ENCODE results near the gene DLG5.
A peak's percentile ranks its signal among the peaks of the same experiment; 100 is the strongest.

The DLG5 gene

DNA sequence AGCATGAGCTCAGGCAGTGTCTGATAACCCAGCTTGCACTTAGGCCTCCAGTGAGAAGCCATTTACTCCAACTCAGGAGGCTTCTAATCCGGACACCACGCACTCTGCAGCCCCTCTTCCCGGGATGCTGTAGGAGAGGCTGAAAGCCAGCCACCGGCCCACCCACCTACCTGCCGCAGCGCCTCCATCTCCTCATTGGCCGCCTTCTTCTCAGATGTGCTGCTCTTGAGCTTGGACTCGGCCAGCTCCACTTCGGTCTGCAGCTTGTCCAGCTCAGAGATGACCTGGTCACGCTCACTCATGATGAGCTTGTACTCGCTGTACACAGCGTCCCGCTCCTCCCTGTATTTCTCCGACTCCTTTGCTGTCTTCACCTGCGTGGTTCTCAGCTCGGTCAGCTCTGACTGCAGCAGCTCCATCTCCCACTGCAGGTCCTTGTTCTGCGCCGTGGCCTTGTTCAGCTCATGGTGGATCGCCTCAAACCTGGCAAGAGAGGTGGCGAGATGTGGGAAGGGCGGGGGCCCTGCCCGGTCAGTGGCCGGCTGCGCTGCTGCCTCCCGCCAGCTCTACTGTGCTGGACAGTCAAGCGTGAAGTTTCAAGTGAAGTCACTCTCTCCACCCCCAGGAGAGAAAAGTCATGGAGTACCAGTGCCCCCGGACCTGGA lies 84.7 kb downstream of the DLG5 start:
- peaks cover 44% of the 10 kb centered on the region for H3K36me3 ChIP-seq (ENCODE audit: control insufficient read depth, insufficient read depth, low read length)
- H3K27me3 ChIP-seq (ENCODE audit: control insufficient read depth, insufficient read depth, low read length): no peaks in the 10 kb centered on the region
- no peaks in the 10 kb centered on the region for H3K9me3 ChIP-seq (ENCODE audit: control insufficient read depth, insufficient read depth, low read length)
- no peak overlapping the region for H3K4me3 ChIP-seq (ENCODE audit: low read depth, low read length)
- no peak overlapping the region for H3K27ac ChIP-seq (ENCODE audit: low read depth, low read length)
- H3K9ac ChIP-seq (ENCODE audit: low read depth, low read length): no peak overlapping the region
- H3K4me1 ChIP-seq (ENCODE audit: control insufficient read depth, insufficient read depth, low read length): peaks cover 9% of the 10 kb centered on the region; the same call in 1 of the 2 replicates

DNA sequence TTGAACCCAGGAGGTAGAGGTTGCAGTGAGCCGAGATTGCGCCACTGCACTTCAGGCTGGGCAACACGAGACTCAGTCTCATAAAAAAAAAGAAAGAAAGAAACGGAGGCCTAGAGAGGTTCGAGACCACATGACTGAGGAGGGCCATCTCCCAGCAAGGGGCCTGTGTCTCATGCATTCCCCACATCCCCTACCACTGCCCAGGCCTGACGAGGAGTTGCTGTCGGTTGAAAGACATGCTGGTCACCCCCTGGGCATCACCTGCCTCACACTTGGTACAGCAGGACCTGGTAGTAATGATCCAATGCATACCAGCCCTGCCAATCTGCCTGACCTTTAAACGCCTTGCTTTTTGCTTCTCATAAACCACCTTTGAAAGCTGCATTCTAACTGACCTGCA lies 85.9 kb downstream of the DLG5 start:
- Histone ChIP-seq H3K4me1 (ENCODE audit: control insufficient read depth, insufficient read depth, low read length) (peaks cover 7% of the 10 kb centered on the region; the same call in 1 of the 2 replicates), H3K36me3 (ENCODE audit: control insufficient read depth, insufficient read depth, low read length) (peaks cover 54% of the 10 kb centered on the region), H3K9ac (ENCODE audit: low read depth, low read length) (no peak overlapping the region), H3K27me3 (ENCODE audit: control insufficient read depth, insufficient read depth, low read length) (no peaks in the 10 kb centered on the region), H3K4me3 (ENCODE audit: low read depth, low read length) (no peak overlapping the region), H3K27ac (ENCODE audit: low read depth, low read length) (no peak overlapping the region), H3K9me3 (ENCODE audit: control insufficient read depth, insufficient read depth, low read length) (no peaks in the 10 kb centered on the region)

DNA sequence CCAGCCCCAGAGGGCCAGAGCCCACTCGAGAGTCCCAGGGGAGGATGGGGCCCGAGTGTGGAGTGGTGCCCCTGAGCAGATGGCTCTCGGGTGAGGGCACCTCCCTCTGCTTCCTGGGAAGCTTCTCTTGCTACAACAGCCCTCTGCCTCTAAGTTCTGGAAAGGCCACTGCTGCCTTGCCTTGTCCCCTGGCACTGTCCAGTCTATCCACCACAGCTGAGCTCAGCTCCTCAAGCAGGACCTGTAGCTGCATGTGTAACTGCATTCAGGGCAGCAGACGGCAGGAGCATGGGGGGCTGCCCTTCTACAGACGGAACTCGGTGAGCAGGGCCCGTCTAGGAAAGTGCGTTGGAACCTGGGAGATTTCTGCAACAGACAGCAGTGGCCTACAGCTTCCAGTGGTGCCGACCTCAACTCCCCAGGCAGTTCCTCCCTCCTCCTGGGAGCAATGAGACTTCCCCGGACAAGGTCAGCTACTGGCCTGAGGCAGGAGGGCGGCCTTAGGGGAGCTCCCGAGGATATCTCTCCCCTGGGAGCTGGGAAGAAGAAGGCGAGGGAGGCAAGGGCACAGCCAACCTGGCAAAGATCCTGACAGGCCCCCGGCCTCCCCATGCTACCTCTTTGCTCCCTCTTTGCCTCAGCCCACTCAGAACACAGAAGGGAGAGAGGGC lies 88.5 kb downstream of the DLG5 start:
- Histone ChIP-seq H3K9ac (ENCODE audit: low read depth, low read length) (no peak overlapping the region), H3K9me3 (ENCODE audit: control insufficient read depth, insufficient read depth, low read length) (no peaks in the 10 kb centered on the region), H3K27me3 (ENCODE audit: control insufficient read depth, insufficient read depth, low read length) (no peaks in the 10 kb centered on the region), H3K27ac (ENCODE audit: low read depth, low read length) (peak overlapping the region; percentile 68), H3K36me3 (ENCODE audit: control insufficient read depth, insufficient read depth, low read length) (peaks cover 63% of the 10 kb centered on the region), H3K4me3 (ENCODE audit: low read depth, low read length) (no peak overlapping the region), H3K4me1 (ENCODE audit: control insufficient read depth, insufficient read depth, low read length) (peaks cover 7% of the 10 kb centered on the region; the same call in 1 of the 2 replicates)

DNA sequence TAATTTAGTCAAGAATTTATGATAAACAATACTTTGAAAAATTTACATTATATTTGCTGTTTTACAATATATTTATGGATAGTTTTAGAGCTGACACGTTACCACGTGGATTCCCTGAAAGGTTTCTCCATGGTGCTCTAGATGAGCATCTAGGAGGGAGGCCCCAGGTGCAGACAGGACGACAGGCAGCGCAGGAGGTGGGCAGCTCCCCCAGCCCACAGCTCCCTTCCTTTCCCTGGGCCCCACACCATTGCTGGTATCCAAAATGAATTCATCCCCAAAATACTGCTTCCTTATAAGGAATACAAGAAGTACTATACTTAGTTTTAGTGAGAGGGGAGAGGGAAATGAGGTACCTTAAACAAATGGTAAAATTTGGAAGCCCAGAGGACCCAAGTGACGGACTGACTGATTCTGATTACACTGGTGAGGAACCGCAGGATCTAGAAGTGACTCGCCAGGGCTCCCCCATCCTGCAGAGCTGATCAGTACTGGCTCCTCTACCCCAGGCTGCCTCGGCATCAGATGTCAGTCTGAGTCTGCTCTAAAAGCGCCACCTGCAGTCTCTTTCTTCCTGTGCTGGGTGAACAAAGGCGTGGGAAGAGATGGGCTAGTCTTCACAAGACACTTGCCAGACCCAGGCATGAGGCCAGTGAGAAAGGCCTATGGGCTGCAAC lies 89.2 kb downstream of the DLG5 start:
- no peaks in the 10 kb centered on the region for H3K27me3 ChIP-seq (ENCODE audit: control insufficient read depth, insufficient read depth, low read length)
- no peaks in the 10 kb centered on the region for H3K9me3 ChIP-seq (ENCODE audit: control insufficient read depth, insufficient read depth, low read length)
- no peak overlapping the region for H3K4me3 ChIP-seq (ENCODE audit: low read depth, low read length)
- H3K9ac ChIP-seq (ENCODE audit: low read depth, low read length): no peak overlapping the region
- peaks cover 7% of the 10 kb centered on the region; the same call in 1 of the 2 replicates for H3K4me1 ChIP-seq (ENCODE audit: control insufficient read depth, insufficient read depth, low read length)
- peak overlapping the region; percentile 68 for H3K27ac ChIP-seq (ENCODE audit: low read depth, low read length)
- H3K36me3 ChIP-seq (ENCODE audit: control insufficient read depth, insufficient read depth, low read length): peaks cover 63% of the 10 kb centered on the region

DNA sequence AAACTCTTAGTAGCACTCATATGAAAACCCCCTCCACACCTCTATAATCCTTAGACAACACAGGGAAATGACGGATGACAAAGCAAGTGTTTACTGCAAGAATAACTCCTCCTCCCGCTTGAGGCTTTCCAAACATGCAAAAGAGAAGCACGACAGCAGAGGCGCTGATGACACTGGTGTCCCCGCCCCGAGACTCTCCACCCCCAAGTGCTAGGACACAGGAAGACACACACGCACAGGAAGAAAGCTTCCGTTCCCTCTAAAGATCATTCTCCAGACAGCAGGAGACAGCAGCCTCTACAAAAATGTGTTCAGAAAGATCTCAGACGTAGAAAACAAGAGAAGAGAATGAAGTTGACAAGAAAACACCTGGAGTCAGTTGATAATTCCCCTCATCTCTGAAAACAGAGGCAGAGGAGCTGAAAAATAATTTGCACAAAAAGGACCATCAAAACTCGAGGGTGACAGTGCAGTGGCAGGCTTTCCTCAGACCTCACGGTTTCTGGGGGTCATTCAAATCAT lies 90.2 kb downstream of the DLG5 start:
- no peaks in the 10 kb centered on the region for H3K9me3 ChIP-seq (ENCODE audit: control insufficient read depth, insufficient read depth, low read length)
- H3K4me1 ChIP-seq (ENCODE audit: control insufficient read depth, insufficient read depth, low read length): peaks cover 7% of the 10 kb centered on the region; the same call in 1 of the 2 replicates
- no peaks in the 10 kb centered on the region for H3K27me3 ChIP-seq (ENCODE audit: control insufficient read depth, insufficient read depth, low read length)
- peaks cover 65% of the 10 kb centered on the region for H3K36me3 ChIP-seq (ENCODE audit: control insufficient read depth, insufficient read depth, low read length)
- no peak overlapping the region for H3K27ac ChIP-seq (ENCODE audit: low read depth, low read length)
- H3K4me3 ChIP-seq (ENCODE audit: low read depth, low read length): no peak overlapping the region
- H3K9ac ChIP-seq (ENCODE audit: low read depth, low read length): no peak overlapping the region

DNA sequence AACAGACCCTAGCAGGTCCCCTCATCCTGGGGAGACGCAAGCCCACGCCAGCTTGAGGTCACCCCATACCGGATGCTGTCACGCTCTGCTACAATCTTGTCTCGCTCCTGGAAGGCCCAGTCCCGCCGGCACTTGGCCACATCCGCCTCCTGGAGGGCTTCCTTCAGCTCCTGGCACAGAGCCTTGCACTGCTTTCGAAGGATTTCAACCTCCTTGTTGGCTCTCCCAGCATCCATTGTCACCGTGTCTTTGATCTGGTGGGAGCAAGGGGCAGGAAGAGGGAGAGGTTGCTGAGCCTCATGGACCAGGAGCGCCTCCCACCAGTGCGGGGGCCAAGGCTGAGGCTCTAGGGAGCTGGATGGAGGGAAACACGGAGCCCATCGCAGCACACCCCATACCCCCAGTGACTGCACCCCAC lies 90.9 kb downstream of the DLG5 start:
- Histone ChIP-seq H3K4me1 (ENCODE audit: control insufficient read depth, insufficient read depth, low read length) (peaks cover 7% of the 10 kb centered on the region; the same call in 1 of the 2 replicates), H3K4me3 (ENCODE audit: low read depth, low read length) (no peak overlapping the region), H3K27ac (ENCODE audit: low read depth, low read length) (no peak overlapping the region), H3K36me3 (ENCODE audit: control insufficient read depth, insufficient read depth, low read length) (peaks cover 62% of the 10 kb centered on the region), H3K27me3 (ENCODE audit: control insufficient read depth, insufficient read depth, low read length) (no peaks in the 10 kb centered on the region), H3K9me3 (ENCODE audit: control insufficient read depth, insufficient read depth, low read length) (no peaks in the 10 kb centered on the region), H3K9ac (ENCODE audit: low read depth, low read length) (no peak overlapping the region)

DNA sequence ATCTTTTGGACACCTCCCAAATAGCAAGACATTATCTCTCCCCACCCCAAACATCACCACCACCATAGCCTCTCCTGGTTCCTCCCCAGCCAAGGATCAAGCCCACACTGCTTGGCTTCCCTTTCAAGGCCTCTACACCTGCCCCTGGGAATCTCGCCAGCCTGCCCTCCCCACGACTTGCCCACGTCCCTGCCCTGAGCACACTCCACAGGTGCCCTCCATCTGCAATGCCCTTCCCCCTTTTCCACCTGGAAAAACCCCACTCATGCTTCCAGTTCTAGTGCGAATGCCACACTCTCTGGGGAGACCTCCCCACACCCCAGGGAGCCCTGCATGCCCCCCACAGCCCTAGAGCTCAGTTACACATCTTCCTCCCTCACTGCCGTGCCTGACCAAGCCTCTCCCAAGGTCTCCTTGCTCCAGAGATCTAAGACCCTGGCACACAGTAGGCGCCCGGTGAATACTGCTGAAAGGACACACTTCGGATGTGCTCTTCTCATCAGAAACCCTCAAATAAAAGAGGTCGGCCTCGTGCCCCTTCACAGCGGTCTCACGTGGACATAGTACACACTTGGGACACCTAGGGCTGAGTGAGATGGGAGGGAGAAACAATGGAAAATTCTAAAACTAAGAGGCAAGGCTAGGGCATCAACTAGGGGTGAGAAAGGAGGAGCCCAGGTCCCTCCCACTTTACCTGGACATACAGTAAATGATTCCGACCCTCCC lies 91.4 kb downstream of the DLG5 start:
- Histone ChIP-seq H3K36me3 (ENCODE audit: control insufficient read depth, insufficient read depth, low read length) (peaks cover 66% of the 10 kb centered on the region), H3K9me3 (ENCODE audit: control insufficient read depth, insufficient read depth, low read length) (no peaks in the 10 kb centered on the region), H3K27ac (ENCODE audit: low read depth, low read length) (no peak overlapping the region), H3K4me3 (ENCODE audit: low read depth, low read length) (no peak overlapping the region), H3K4me1 (ENCODE audit: control insufficient read depth, insufficient read depth, low read length) (peaks cover 7% of the 10 kb centered on the region; the same call in 1 of the 2 replicates), H3K27me3 (ENCODE audit: control insufficient read depth, insufficient read depth, low read length) (no peaks in the 10 kb centered on the region), H3K9ac (ENCODE audit: low read depth, low read length) (no peak overlapping the region)

DNA sequence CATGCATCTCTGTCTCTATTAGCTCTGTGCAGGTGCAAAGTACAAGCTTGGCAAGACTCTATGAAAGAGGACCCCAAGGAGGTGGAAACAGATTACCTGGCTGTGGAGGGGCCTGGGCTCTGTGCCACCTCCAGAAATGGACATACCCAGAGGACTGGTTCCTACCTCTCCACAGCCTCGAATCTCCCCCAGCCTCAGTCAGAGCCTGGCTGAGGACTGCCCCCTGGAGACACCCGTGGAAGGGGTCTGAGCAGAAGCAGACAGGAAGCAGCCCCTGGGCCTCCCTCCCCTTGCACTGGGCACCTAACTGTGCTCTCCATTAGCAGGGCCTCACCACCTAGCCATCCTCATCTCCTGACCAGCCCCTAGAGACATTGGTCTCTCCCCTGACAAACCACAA lies 92.0 kb downstream of the DLG5 start:
- Histone ChIP-seq H3K9me3 (ENCODE audit: control insufficient read depth, insufficient read depth, low read length) (no peaks in the 10 kb centered on the region), H3K4me1 (ENCODE audit: control insufficient read depth, insufficient read depth, low read length) (peaks cover 7% of the 10 kb centered on the region; the same call in 1 of the 2 replicates), H3K36me3 (ENCODE audit: control insufficient read depth, insufficient read depth, low read length) (peaks cover 72% of the 10 kb centered on the region), H3K27me3 (ENCODE audit: control insufficient read depth, insufficient read depth, low read length) (no peaks in the 10 kb centered on the region), H3K4me3 (ENCODE audit: low read depth, low read length) (no peak overlapping the region), H3K9ac (ENCODE audit: low read depth, low read length) (no peak overlapping the region), H3K27ac (ENCODE audit: low read depth, low read length) (no peak overlapping the region)

DNA sequence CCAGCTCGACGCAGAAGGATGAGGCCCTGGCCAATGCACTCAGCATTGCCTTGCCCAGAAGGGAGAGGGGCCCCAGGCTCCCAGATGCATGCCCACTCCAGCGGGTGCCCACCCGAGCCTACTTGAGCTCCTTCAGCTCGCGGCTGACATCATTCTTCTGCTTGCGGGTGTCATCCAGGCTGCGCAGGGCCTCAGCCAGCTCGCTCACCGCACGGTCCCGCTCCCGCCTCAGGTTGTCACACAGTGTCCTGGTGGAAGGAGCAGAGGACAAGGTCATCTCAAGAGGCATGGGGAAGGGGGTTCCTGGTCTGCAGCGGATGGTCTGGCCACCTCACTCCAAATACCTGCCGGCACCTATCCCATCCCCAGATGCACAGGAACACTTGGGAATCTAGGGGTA lies 92.8 kb downstream of the DLG5 start:
- H3K9me3 ChIP-seq (ENCODE audit: control insufficient read depth, insufficient read depth, low read length): no peaks in the 10 kb centered on the region
- peaks cover 7% of the 10 kb centered on the region; the same call in 1 of the 2 replicates for H3K4me1 ChIP-seq (ENCODE audit: control insufficient read depth, insufficient read depth, low read length)
- no peak overlapping the region for H3K9ac ChIP-seq (ENCODE audit: low read depth, low read length)
- peaks cover 75% of the 10 kb centered on the region for H3K36me3 ChIP-seq (ENCODE audit: control insufficient read depth, insufficient read depth, low read length)
- H3K4me3 ChIP-seq (ENCODE audit: low read depth, low read length): no peak overlapping the region
- H3K27ac ChIP-seq (ENCODE audit: low read depth, low read length): no peak overlapping the region
- no peaks in the 10 kb centered on the region for H3K27me3 ChIP-seq (ENCODE audit: control insufficient read depth, insufficient read depth, low read length)

DNA sequence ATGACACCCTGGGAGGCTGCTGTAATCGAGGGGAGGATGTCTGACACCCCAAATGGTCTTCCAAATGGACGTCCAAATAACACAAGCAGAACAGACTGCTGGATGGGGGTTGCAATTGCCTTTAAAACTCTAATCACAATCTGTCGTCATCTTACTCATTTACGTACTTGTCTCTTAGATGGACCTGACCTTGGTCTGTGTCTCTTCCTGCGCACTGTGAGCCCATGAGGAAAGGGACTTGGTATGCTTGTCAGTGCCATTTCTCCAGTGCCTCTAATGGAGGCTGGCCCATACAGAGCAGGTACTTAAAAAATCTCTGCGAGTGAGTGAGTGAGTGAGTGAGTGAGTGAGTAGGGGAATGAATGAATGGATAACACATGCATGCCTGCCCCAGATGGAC lies 93.3 kb downstream of the DLG5 start:
- no peak overlapping the region for H3K27ac ChIP-seq (ENCODE audit: low read depth, low read length)
- H3K9ac ChIP-seq (ENCODE audit: low read depth, low read length): no peak overlapping the region
- H3K4me1 ChIP-seq (ENCODE audit: control insufficient read depth, insufficient read depth, low read length): peaks cover 7% of the 10 kb centered on the region; the same call in 1 of the 2 replicates
- no peaks in the 10 kb centered on the region for H3K27me3 ChIP-seq (ENCODE audit: control insufficient read depth, insufficient read depth, low read length)
- no peak overlapping the region for H3K4me3 ChIP-seq (ENCODE audit: low read depth, low read length)
- H3K9me3 ChIP-seq (ENCODE audit: control insufficient read depth, insufficient read depth, low read length): no peaks in the 10 kb centered on the region
- peaks cover 81% of the 10 kb centered on the region for H3K36me3 ChIP-seq (ENCODE audit: control insufficient read depth, insufficient read depth, low read length)
